Measurements from ENCODE around the gene HM13. TPM values are rescaled to one million over a fixed set of nuclear protein-coding genes. Genes with fewer than 3 reads are reported as not detected.

HM13 gene
- total and polyA plus RNA-seq, 8 donors = 10.7 to 181 (median 91.8) TPM

DNA sequence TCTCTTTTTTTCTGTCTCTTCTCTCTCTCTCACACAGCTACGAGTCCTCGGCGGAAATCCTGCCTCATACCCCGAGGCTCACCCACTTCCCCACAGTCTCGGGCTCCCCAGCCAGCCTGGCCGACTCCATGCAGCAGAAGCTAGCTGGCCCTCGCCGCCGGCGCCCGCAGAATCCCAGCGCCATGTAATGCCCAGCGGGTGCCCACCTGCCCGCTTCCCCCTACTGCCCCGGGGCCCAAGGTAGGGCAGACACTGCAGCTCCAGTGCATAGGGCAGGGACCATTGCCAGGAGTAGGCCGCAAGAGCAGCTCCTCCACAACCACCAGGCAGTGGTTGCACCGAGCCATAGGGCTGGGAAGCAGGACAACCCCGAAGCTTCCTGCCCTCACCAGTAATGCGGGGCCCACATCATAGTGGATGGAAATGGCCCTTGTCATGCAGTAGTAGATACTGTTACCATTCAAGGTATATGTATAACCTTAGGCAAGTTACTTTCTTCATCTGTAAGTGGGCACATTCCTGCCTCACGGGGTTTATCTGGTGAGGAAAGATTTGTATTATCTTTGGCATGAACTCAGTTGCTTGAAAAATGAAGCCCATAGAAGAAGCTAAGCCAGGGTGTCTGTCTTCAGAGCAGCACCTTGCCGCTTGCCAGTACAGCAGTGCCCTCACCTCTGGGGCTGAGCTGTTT lies 53.9 kb downstream of the HM13 start:
- WGBS, 5 donors = 70 to 81% (median 76%) methylated on average over 17 to 21 of the region's 21 CpGs
- intact Hi-C loops (cut with DNase I; ENCODE audit: low total_unique reads) = loop anchor here (5.0 kb wide), 1 partner anchor 44 kb away; no protein-coding TSS in a partner anchor
- Histone ChIP-seq H3K4me3 (no peak overlapping the region), H3K27me3 (no peaks in the 10 kb centered on the region), H3K27ac (peak overlapping the region; percentile 23 to 97 (median 93)), H3K36me3 (peaks cover 30 to 71% (median 66%) of the 10 kb centered on the region in 4 donors), H3K4me1 (peaks cover 47 to 75% (median 55%) of the 10 kb centered on the region in 4 donors), H3K9me3 (no peaks in the 10 kb centered on the region)
- no peak for DNase-seq
- TF ChIP-seq, protein P1, sequence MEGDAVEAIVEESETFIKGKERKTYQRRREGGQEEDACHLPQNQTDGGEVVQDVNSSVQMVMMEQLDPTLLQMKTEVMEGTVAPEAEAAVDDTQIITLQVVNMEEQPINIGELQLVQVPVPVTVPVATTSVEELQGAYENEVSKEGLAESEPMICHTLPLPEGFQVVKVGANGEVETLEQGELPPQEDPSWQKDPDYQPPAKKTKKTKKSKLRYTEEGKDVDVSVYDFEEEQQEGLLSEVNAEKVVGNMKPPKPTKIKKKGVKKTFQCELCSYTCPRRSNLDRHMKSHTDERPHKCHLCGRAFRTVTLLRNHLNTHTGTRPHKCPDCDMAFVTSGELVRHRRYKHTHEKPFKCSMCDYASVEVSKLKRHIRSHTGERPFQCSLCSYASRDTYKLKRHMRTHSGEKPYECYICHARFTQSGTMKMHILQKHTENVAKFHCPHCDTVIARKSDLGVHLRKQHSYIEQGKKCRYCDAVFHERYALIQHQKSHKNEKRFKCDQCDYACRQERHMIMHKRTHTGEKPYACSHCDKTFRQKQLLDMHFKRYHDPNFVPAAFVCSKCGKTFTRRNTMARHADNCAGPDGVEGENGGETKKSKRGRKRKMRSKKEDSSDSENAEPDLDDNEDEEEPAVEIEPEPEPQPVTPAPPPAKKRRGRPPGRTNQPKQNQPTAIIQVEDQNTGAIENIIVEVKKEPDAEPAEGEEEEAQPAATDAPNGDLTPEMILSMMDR (IDR thresholded peaks at IDR 0.05) = no peak
- TF ChIP-seq EP300 (IDR thresholded peaks at IDR 0.05) = no peak
- no peak for TF ChIP-seq POLR2AphosphoS5 (IDR thresholded peaks at IDR 0.05)
- TF ChIP-seq POLR2A (IDR thresholded peaks at IDR 0.05) = no peak

DNA sequence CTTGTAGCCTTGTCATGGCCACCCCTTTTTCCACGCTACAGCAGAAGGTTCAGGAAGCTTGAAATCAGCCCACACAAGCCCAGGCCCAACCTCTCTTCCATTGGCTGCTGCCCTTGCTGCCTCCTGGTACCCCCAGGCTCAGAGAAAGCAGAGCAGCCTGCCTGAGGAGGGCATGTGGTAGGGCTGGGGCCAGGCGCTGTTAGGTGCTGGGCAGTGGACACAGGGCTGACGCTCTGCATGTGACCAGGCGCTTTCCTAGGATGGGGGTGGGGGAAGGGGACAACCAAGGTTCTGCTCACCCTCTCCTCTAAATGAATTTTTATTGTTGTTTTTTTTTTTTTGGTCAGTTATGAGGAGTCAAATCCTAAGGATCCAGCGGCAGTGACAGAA lies 54.5 kb downstream of the HM13 start:
- Histone ChIP-seq H3K27me3 (no peaks in the 10 kb centered on the region), H3K4me1 (peaks cover 51 to 75% (median 57%) of the 10 kb centered on the region in 4 donors), H3K4me3 (no peak overlapping the region), H3K36me3 (peaks cover 29 to 65% (median 60%) of the 10 kb centered on the region in 4 donors), H3K9me3 (no peaks in the 10 kb centered on the region), H3K27ac (peak overlapping the region; percentile 57 to 97 (median 93))
- no peak for DNase-seq
- 69 to 85% (median 80%) methylated on average over 5 of the region's 5 CpGs for whole genome bisulfite sequencing, 5 donors
- intact Hi-C loops (cut with DNase I; ENCODE audit: low total_unique reads) = loop anchor here (5.0 kb wide), 1 partner anchor 44 kb away; no protein-coding TSS in a partner anchor
- TF ChIP-seq POLR2A (IDR thresholded peaks at IDR 0.05) = no peak
- no peak for TF ChIP-seq EP300 (IDR thresholded peaks at IDR 0.05)
- TF ChIP-seq POLR2AphosphoS5 (IDR thresholded peaks at IDR 0.05) = no peak
- TF ChIP-seq, protein P1 (IDR thresholded peaks at IDR 0.05) = no peak

DNA sequence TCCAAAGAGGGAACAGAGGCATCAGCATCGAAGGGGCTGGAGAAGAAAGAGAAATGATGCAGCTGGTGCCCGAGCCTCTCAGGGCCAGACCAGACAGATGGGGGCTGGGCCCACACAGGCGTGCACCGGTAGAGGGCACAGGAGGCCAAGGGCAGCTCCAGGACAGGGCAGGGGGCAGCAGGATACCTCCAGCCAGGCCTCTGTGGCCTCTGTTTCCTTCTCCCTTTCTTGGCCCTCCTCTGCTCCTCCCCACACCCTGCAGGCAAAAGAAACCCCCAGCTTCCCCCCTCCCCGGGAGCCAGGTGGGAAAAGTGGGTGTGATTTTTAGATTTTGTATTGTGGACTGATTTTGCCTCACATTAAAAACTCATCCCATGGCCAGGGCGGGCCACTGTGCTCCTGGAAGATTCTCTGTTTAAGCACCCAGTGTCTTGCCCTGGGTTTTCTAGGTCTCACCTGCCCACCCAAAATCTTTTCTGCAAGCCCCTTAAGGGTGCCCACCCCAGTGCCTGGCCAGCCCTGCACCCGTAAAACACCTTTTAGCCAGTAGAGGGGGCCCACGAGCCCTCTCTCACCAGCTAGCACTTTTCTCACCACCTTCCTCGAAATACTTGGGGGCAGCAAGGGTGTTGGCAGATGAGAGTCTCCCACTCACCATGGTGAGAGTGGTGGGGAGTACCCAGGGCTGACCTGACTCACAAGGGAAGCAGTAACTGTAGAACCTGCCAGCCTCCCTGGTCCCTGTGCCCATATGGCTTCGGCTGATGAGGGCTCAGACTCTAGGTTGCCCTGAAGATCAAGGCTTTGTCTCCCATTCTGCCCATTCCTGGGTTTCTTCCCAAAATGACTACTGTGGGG lies 55.1 kb downstream of the HM13 start:
- Histone ChIP-seq H3K27me3 (no peaks in the 10 kb centered on the region), H3K9me3 (no peaks in the 10 kb centered on the region), H3K36me3 (peaks cover 23 to 58% (median 54%) of the 10 kb centered on the region in 4 donors), H3K4me1 (peaks cover 51 to 80% (median 61%) of the 10 kb centered on the region in 4 donors), H3K27ac (peak overlapping the region; percentile 57 to 97 (median 93)), H3K4me3 (no peak overlapping the region)
- intact Hi-C loops (cut with DNase I; ENCODE audit: low total_unique reads) = loop anchor here (5.0 kb wide), 1 partner anchor 43 kb away; no protein-coding TSS in a partner anchor
- TF ChIP-seq POLR2AphosphoS5 (IDR thresholded peaks at IDR 0.05) = peak in 1 of 3 donors; percentile 51
- no peak for TF ChIP-seq POLR2A (IDR thresholded peaks at IDR 0.05)
- no peak for TF ChIP-seq EP300 (IDR thresholded peaks at IDR 0.05)
- TF ChIP-seq, protein P1 (IDR thresholded peaks at IDR 0.05) = peak in 5 of 7 experiments; percentile 54 to 87 (median 73)
- DNase-seq = peak; percentile 68 to 83
- WGBS, 5 donors = 18 to 34% (median 31%) methylated on average over 9 to 10 of the region's 10 CpGs

DNA sequence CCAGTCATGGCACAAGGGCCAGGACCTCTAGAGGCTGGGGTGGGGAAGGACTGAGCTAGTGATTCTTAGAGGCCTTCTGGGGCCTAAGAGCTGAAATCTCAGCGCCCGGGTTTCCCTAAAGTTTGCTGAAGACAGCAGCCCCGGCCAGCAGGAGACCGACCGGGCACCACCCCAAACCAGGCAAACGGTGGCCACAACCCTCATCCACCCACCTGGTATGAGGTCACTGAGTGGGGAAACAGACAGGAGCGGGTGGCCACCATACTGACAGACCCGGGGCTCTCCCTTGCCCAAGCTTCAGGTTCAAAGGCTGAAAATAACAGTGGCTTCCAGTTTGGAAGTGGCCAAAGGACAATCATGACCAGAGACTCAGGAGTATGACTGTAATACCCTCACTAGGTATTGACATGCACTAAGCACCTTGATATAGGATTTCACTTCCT lies 55.8 kb downstream of the HM13 start:
- no peak overlapping the region for H3K4me3 ChIP-seq
- H3K9me3 ChIP-seq = no peaks in the 10 kb centered on the region
- WGBS, 5 donors = 51 to 66% (median 58%) methylated on average over 8 of the region's 8 CpGs
- H3K27ac ChIP-seq = peak overlapping the region; percentile 57 to 97 (median 93)
- intact Hi-C loops (cut with DNase I; ENCODE audit: low total_unique reads) = no loop called here
- DNase-seq = no peak
- H3K36me3 ChIP-seq = peaks cover 16 to 52% (median 47%) of the 10 kb centered on the region in 4 donors
- peaks cover 51 to 85% (median 61%) of the 10 kb centered on the region in 4 donors for H3K4me1 ChIP-seq
- TF ChIP-seq EP300 (IDR thresholded peaks at IDR 0.05) (no peak), POLR2A (IDR thresholded peaks at IDR 0.05) (no peak)
- no peaks in the 10 kb centered on the region for H3K27me3 ChIP-seq

Data from stomach (tissue), 9 donors.